HepG2 (cell line): ENCODE data around the gene SHQ1. TPM values are rescaled to one million over a fixed set of nuclear protein-coding genes. Genes with fewer than 3 reads are reported as not detected.

Source experiments
- ATAC-seq: fragments of 200-7000 bp; cut with Tn5 transposase; 3 replicates; pipeline ENCODE4 v1.9.1; 2020; ENCODE audit warnings: mild to moderate bottlenecking, moderate library complexity
- BruUV-seq: library from RNA; stranded (reverse); fragments of 400-500 nt; replicated peaks from 2 replicates; lab custom pipeline; 2021; lab: Mats Ljungman, UMichigan
- CTCF ChIA-PET: fragments of 300-600 bp; formaldehyde crosslinking; extraction: SDS; loops from one replicate; lab custom pipeline; 2021; ENCODE audit warnings: low total read pairs, inconsistent platforms, low intra/inter-chr PET ratio; lab: Yijun Ruan, JAX
- POLR2A ChIA-PET: fragments of 350-600 bp; sonication (Branson Sonifier 250); formaldehyde crosslinking; loops from one replicate; lab custom pipeline; 2020; ENCODE audit warnings: antibody characterized with exemption, inconsistent platforms; lab: Yijun Ruan, JAX
- DNase-seq: peaks from one replicate; pipeline ENCODE4 v3.0.0-alpha.2; 2015; ENCODE audit warnings: low spot score
- FAIRE-seq: peaks from 3 replicates; lab custom pipeline; 2011; peaks lifted over from hg19 to GRCh38; lab: Jason Lieb, UNC
- H2AFZ ChIP-seq: one replicate; pipeline ENCODE4 v1.6.1; 2011; ENCODE audit warnings: low read length, inconsistent platforms
- H3K27ac ChIP-seq: fragments of 300-600 bp; 3 replicates; pipeline ENCODE4 v1.8.0; 2011; ENCODE audit warnings: mixed run types, mild to moderate bottlenecking, mixed read lengths, low read length, inconsistent platforms; ENCODE audit not compliant: insufficient read depth; ENCODE audit errors: extremely low read length
- H3K27me3 ChIP-seq, 2 experiments: fragments of 200-600 bp in 1 of 2; 2 replicates in 1 of 2; 3 replicates in 1 of 2; pipeline versions ENCODE4 v1.6.0 to v1.8.0; 2011; ENCODE audit warnings: low read length in 2 of 2, mild to moderate bottlenecking in 2 of 2, moderate library complexity in 2 of 2, inconsistent platforms in 1 of 2; ENCODE audit not compliant: insufficient read depth in 2 of 2, control insufficient read depth in 1 of 2
- H3K36me3 ChIP-seq, 2 experiments: fragments of 200-600 bp in 1 of 2; replicated peaks in 1 of 2; 2 replicates in 1 of 2; 3 replicates in 1 of 2; pipeline versions ENCODE4 v1.5.1 to v1.8.0; 2011; ENCODE audit warnings: low read length in 2 of 2, inconsistent platforms in 1 of 2; ENCODE audit not compliant: insufficient read depth in 2 of 2, control insufficient read depth in 1 of 2
- H3K4me1 ChIP-seq: 2 replicates; pipeline ENCODE4 v1.5.1; 2012; ENCODE audit warnings: low read length, inconsistent platforms; ENCODE audit not compliant: insufficient read depth
- H3K4me2 ChIP-seq: 2 replicates; pipeline ENCODE4 v1.6.0; 2011; ENCODE audit warnings: low read depth, low read length, inconsistent platforms
- H3K4me3 ChIP-seq, 3 experiments: fragments of 200-600 bp in 1 of 3; sonication (generic), shearing (Covaris generic) in 1 of 3; replicated peaks in 1 of 3; 2 replicates each; pipeline ENCODE4 v1.5.1; 2011 to 2016; ENCODE audit warnings: low read length in 3 of 3, inconsistent platforms in 2 of 3, low read depth in 2 of 3, mild to moderate bottlenecking in 2 of 3, control low read depth in 1 of 3, mixed read lengths in 1 of 3; ENCODE audit not compliant: insufficient read depth in 1 of 3
- H3K79me2 ChIP-seq: one replicate; pipeline ENCODE4 v1.6.1; 2011; ENCODE audit warnings: low read length, inconsistent platforms; ENCODE audit not compliant: insufficient read depth
- H3K9ac ChIP-seq: 2 replicates; pipeline ENCODE4 v1.6.0; 2011; ENCODE audit warnings: mild to moderate bottlenecking, low read depth, low read length, inconsistent platforms; ENCODE audit not compliant: insufficient read depth
- H3K9me3 ChIP-seq: 2 replicates; pipeline ENCODE4 v1.5.1; 2012; ENCODE audit warnings: mild to moderate bottlenecking, low read length
- H4K20me1 ChIP-seq: 2 replicates; pipeline ENCODE4 v1.6.0; 2011; ENCODE audit warnings: inconsistent platforms, mild to moderate bottlenecking, low read length, moderate library complexity; ENCODE audit not compliant: insufficient read depth
- ARID2 ChIP-seq: sonication (generic); formaldehyde crosslinking; IDR thresholded peaks from 2 replicates; pipeline ENCODE4 v1.8.1; 2022; ENCODE audit warnings: mild to moderate bottlenecking, missing genetic modification reagents, borderline replicate concordance
- HMG20B ChIP-seq: conservative IDR thresholded peaks from 2 replicates; pipeline ENCODE4 v1.6.1; 2016; ENCODE audit warnings: missing genetic modification reagents, missing compliant biosample characterization
- HNRNPK ChIP-seq: fragments of 200-400 bp; formaldehyde crosslinking; IDR thresholded peaks from 2 replicates; pipeline ENCODE4 v1.6.1; 2018; ENCODE audit warnings: low read length, low read depth, moderate library complexity, mild to moderate bottlenecking; ENCODE audit not compliant: poor library complexity, severe bottlenecking
- ISL2 ChIP-seq: sonication (generic); formaldehyde crosslinking; IDR thresholded peaks from 2 replicates; pipeline ENCODE4 v1.5.0; 2020; ENCODE audit warnings: missing genetic modification reagents
- JUND ChIP-seq: sonication (generic); formaldehyde crosslinking; IDR thresholded peaks from 2 replicates; pipeline ENCODE4 v1.8.0; 2022; ENCODE audit warnings: mild to moderate bottlenecking, missing genetic modification reagents
- MAFF ChIP-seq: IDR thresholded peaks from 2 replicates; pipeline ENCODE4 v1.6.1; 2011; ENCODE audit warnings: low read depth, low read length, improper control_type of control experiment
- MAZ ChIP-seq, 2 experiments: sonication (generic) in 1 of 2; formaldehyde crosslinking in 1 of 2; IDR thresholded peaks; 2 replicates each; pipeline versions ENCODE4 v1.5.0 to v1.6.1; 2012 to 2020; ENCODE audit warnings: low read depth in 2 of 2, mild to moderate bottlenecking in 2 of 2, borderline replicate concordance in 1 of 2, improper control_type of control experiment in 1 of 2, low read length in 1 of 2, missing genetic modification reagents in 1 of 2, moderate library complexity in 1 of 2
- NR2F1 ChIP-seq, 2 experiments: fragments of 450-650 bp in 1 of 2; formaldehyde crosslinking in 1 of 2; IDR thresholded peaks; 2 replicates each; pipeline versions ENCODE4 v1.5.0 to v1.6.1; 2016 to 2020; ENCODE audit warnings: mild to moderate bottlenecking in 1 of 2, missing compliant biosample characterization in 1 of 2, missing genetic modification reagents in 1 of 2, moderate library complexity in 1 of 2
- ONECUT2 ChIP-seq: sonication (generic); formaldehyde crosslinking; IDR thresholded peaks from 2 replicates; pipeline ENCODE4 v1.4.0; 2020; ENCODE audit warnings: missing genetic modification reagents
- PAX8 ChIP-seq: sonication (generic); formaldehyde crosslinking; IDR thresholded peaks from 2 replicates; pipeline ENCODE4 v1.8.0; 2022; ENCODE audit warnings: mild to moderate bottlenecking, missing genetic modification reagents, borderline replicate concordance
- RFX3 ChIP-seq: IDR thresholded peaks from 2 replicates; pipeline ENCODE4 v1.6.1; 2016; ENCODE audit warnings: missing biosample characterization, missing genetic modification reagents
- RXRA ChIP-seq: sonication (generic); formaldehyde crosslinking; IDR thresholded peaks from 2 replicates; pipeline ENCODE4 v1.5.1; 2020; ENCODE audit warnings: missing genetic modification reagents
- TAF15 ChIP-seq: fragments of 200-400 bp; formaldehyde crosslinking; IDR thresholded peaks from one replicate; pipeline ENCODE4 v1.6.1; 2018; ENCODE audit warnings: mild to moderate bottlenecking, low read depth, low read length; ENCODE audit not compliant: poor library complexity, severe bottlenecking
- TGIF2 ChIP-seq: IDR thresholded peaks from 2 replicates; pipeline ENCODE4 v1.6.1; 2016; ENCODE audit warnings: control low read depth, missing compliant biosample characterization
- ZNF207 ChIP-seq: fragments of 450-650 bp; IDR thresholded peaks from 2 replicates; pipeline ENCODE4 v1.6.1; 2016; ENCODE audit warnings: antibody characterized with exemption, borderline replicate concordance
- ZNF44 ChIP-seq: sonication (generic); formaldehyde crosslinking; IDR thresholded peaks from 2 replicates; pipeline ENCODE4 v1.5.1; 2020; ENCODE audit warnings: mild to moderate bottlenecking, missing genetic modification reagents
- ZNF441 ChIP-seq: sonication (generic); formaldehyde crosslinking; IDR thresholded peaks from 2 replicates; pipeline ENCODE4 v1.7.0; 2021; ENCODE audit warnings: missing genetic modification reagents, borderline replicate concordance
- ZNF446 ChIP-seq: sonication (generic); formaldehyde crosslinking; IDR thresholded peaks from 2 replicates; pipeline ENCODE4 v1.5.0; 2020; ENCODE audit warnings: mild to moderate bottlenecking, missing genetic modification reagents
- ZNF790 ChIP-seq: sonication (generic); formaldehyde crosslinking; IDR thresholded peaks from 2 replicates; pipeline ENCODE4 v1.8.0; 2022; ENCODE audit warnings: missing genetic modification reagents, mild to moderate bottlenecking, borderline replicate concordance
- WGBS: methylation state at CpG from one replicate; pipeline ENCODE4 v1.1.6; 2017; ENCODE audit warnings: low lambda C conversion rate; 5-methylcytosine and 5-hydroxymethylcytosine counted together
- in situ Hi-C: cut with HindIII; loops from 2 replicates; pipeline ENCODE4 v1.10.0; 2017; ENCODE audit warnings: low pct_unique_long_range_greater_than_20kb; ENCODE audit not compliant: extremely low pct_ligation_motif_present
- intact Hi-C: fragments of 100-400 bp; cut with micrococcal nuclease; formaldehyde crosslinking; loops from one replicate; pipeline ENCODE4 v1.10.0; 2022; ENCODE audit not compliant: unreplicated experiment
- polyA plus RNA-seq, 8 experiments: library from polyadenylated mRNA; depleted of rRNA in 3 of 8; stranded (reverse) in 7 of 8; unstranded in 1 of 8; fragments of >200 nt; fragmentation: Illumina TruSeq in 4 of 8; extraction: Trizol in 4 of 8; gene quantifications; 2 replicates each; pipeline versions ENCODE4 v1.2.1 to v1.2.3, GENCODE V29; 2011 to 2016; ENCODE audit warnings: low read depth in 4 of 8, missing spikeins in 1 of 8, mixed read lengths in 1 of 8; ENCODE audit not compliant: insufficient read depth in 1 of 8
- total RNA-seq, 5 experiments: library from RNA; depleted of rRNA; stranded (reverse); fragments of >200 nt; fragmentation: Illumina TruSeq; extraction: Trizol; gene quantifications; 2 replicates each; pipeline ENCODE4 v1.2.3, GENCODE V29; 2016; ENCODE audit warnings: low read depth in 1 of 5
- TF ChIP-seq, protein P1 (sequence below): sonication (generic); formaldehyde crosslinking; IDR thresholded peaks from 2 replicates; pipeline ENCODE4 v1.4.0; 2020; ENCODE audit warnings: mild to moderate bottlenecking, missing genetic modification reagents

SHQ1 gene
- total and polyA plus RNA-seq, 2 of the 13 experiments (the other 11 are each of a cell fraction or from before 2014, with no cell fraction given) = 5.5 to 20.3 TPM

- no peak for FAIRE-seq
Measured at GRCh38 chr3:72782521-72782920, 65.7 kb downstream of the SHQ1 start.

More at GRCh38 chr3:72782521-72782920, 65.7 kb downstream of the SHQ1 start:
- Histone ChIP-seq H4K20me1 (no peaks in the 10 kb centered on the region), H3K9ac (no peak overlapping the region), H3K4me2 (no peak overlapping the region), H2AFZ (no peak overlapping the region), H3K4me1 (no peaks in the 10 kb centered on the region), H3K4me3 (no peak overlapping the region), H3K36me3 (no peaks in the 10 kb centered on the region), H3K9me3 (no peaks in the 10 kb centered on the region), H3K79me2 (no peaks in the 10 kb centered on the region), H3K27ac (no peak overlapping the region)
- in situ Hi-C loops = no loop called here
- no TSS peak for BruUV-seq
- ATAC-seq (no peak), DNase-seq (no peak)
- POLR2A ChIA-PET = no interaction called here
- WGBS = 98% methylated on average over 2 of the region's 2 CpGs
- CTCF ChIA-PET = no interaction called here
- TF ChIP-seq MAZ (IDR thresholded peaks at IDR 0.05; ENCODE audit: borderline replicate concordance, low read depth, low read length) (no peak), MAZ (CRISPR knock-in tag; IDR thresholded peaks at IDR 0.05; ENCODE audit: low read depth) (no peak), RXRA (CRISPR knock-in tag) (no peak), PAX8 (CRISPR knock-in tag) (no peak), HMG20B (CRISPR knock-in tag) (no peak), ZNF790 (CRISPR knock-in tag) (no peak), ARID2 (no peak), ZNF44 (no peak), ONECUT2 (CRISPR knock-in tag) (no peak), ZNF207 (no peak), MAFF (no peak), ZNF441 (CRISPR knock-in tag) (no peak), RFX3 (no peak), ISL2 (CRISPR knock-in tag) (no peak), JUND (CRISPR knock-in tag) (no peak), TGIF2 (no peak), NR2F1 (CRISPR knock-in tag; IDR thresholded peaks at IDR 0.05) (no peak), ZNF446 (no peak), HNRNPK (no peak), TAF15 (no peak)
- TF ChIP-seq, protein P1, sequence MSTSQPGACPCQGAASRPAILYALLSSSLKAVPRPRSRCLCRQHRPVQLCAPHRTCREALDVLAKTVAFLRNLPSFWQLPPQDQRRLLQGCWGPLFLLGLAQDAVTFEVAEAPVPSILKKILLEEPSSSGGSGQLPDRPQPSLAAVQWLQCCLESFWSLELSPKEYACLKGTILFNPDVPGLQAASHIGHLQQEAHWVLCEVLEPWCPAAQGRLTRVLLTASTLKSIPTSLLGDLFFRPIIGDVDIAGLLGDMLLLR (CRISPR knock-in tag) = no peak
- TF ChIP-seq, all 625 proteins: peak for 0
- intact Hi-C loops = no loop called here
- no peaks in the 10 kb centered on the region for H3K27me3 ChIP-seq
